ENCODE measurements around the gene PECR.

Gene PECR

GRCh38 chr2:216081487-216082116 is at the start of gene PECR, which contains the start of gene TMEM169:
TSS of gene PECR (minus strand) at chr2:216081809. CDS start at chr2:216081741, 68 bp downstream.
TSS of gene TMEM169 (plus strand) at chr2:216081919. CDS start at chr2:216095964, 14,045 bp downstream.
- peak in 57 of 58 donors; percentile 16 to 89 (median 74) for DNase-seq

GRCh38 chr2:216130346-216130971 is 48.9 kb upstream of the PECR start:
- peak in 7 of 58 donors; percentile 1 to 52 (median 8) for DNase-seq

GRCh38 chr2:216126943-216127342 is 45.3 kb upstream of the PECR start:
- DNase-seq: no peak

GRCh38 chr2:216121255-216121654 is 39.6 kb upstream of the PECR start:
- no peak for DNase-seq

GRCh38 chr2:216119986-216120385 is 38.4 kb upstream of the PECR start:
- DNase-seq: no peak

GRCh38 chr2:216119146-216119545 is 37.5 kb upstream of the PECR start:
- peak in 1 of 58 donors; percentile 4 for DNase-seq

GRCh38 chr2:216118474-216118873 is 36.9 kb upstream of the PECR start:
- DNase-seq: no peak

- no peak for DNase-seq
These were observed 36.1 kb upstream of the PECR start for GRCh38 chr2:216117561-216118340.

- no peak for DNase-seq
These were observed 34.8 kb upstream of the PECR start for GRCh38 chr2:216116418-216116817.

- DNase-seq: peak; percentile 52 to 96 (median 91)
These were observed 33.3 kb upstream of the PECR start for GRCh38 chr2:216114714-216115531.

- DNase-seq: peak in 2 of 58 donors; percentile 39 to 53
These were observed 32.7 kb upstream of the PECR start for GRCh38 chr2:216114382-216114713.

- no peak for DNase-seq
These were observed 32.0 kb upstream of the PECR start for GRCh38 chr2:216113572-216113971.

- DNase-seq: no peak
These were observed 31.3 kb upstream of the PECR start for GRCh38 chr2:216112926-216113325.

- no peak for DNase-seq
These were observed 29.5 kb upstream of the PECR start for GRCh38 chr2:216111122-216111521.

GRCh38 chr2:216110620-216111019 is 29.0 kb upstream of the PECR start:
- no peak for DNase-seq

- DNase-seq: no peak
These were observed 28.5 kb upstream of the PECR start for GRCh38 chr2:216109962-216110614.

GRCh38 chr2:216108967-216109921 is 27.6 kb upstream of the PECR start, which contains the start of gene XRCC5:
TSS of gene XRCC5 (plus strand) at chr2:216109348. CDS start at chr2:216109437, 89 bp downstream.
- DNase-seq: peak; percentile 30 to 95 (median 88)

GRCh38 chr2:216108310-216108966 is 26.8 kb upstream of the PECR start:
- DNase-seq: no peak

- DNase-seq: no peak
These were observed 26.2 kb upstream of the PECR start for GRCh38 chr2:216107760-216108159.
